ENCODE results near the gene SASH1.

- no peak for TF ChIP-seq ZBTB44 (tag by site-specific recombination; IDR thresholded peaks at IDR 0.05)
- TF ChIP-seq, protein P1, sequence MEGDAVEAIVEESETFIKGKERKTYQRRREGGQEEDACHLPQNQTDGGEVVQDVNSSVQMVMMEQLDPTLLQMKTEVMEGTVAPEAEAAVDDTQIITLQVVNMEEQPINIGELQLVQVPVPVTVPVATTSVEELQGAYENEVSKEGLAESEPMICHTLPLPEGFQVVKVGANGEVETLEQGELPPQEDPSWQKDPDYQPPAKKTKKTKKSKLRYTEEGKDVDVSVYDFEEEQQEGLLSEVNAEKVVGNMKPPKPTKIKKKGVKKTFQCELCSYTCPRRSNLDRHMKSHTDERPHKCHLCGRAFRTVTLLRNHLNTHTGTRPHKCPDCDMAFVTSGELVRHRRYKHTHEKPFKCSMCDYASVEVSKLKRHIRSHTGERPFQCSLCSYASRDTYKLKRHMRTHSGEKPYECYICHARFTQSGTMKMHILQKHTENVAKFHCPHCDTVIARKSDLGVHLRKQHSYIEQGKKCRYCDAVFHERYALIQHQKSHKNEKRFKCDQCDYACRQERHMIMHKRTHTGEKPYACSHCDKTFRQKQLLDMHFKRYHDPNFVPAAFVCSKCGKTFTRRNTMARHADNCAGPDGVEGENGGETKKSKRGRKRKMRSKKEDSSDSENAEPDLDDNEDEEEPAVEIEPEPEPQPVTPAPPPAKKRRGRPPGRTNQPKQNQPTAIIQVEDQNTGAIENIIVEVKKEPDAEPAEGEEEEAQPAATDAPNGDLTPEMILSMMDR (tag by site-specific recombination; IDR thresholded peaks at IDR 0.05) = no peak
- TF ChIP-seq MYNN (tag by site-specific recombination; IDR thresholded peaks at IDR 0.05; ENCODE audit: borderline replicate concordance) = no peak
- no peak for TF ChIP-seq YY1 (tag by site-specific recombination; IDR thresholded peaks at IDR 0.05)
- TF ChIP-seq PRDM1 (tag by site-specific recombination; IDR thresholded peaks at IDR 0.05) = no peak
- TF ChIP-seq ZNF416 (tag by site-specific recombination; IDR thresholded peaks at IDR 0.05) = no peak
- no peak for TF ChIP-seq ZNF555 (tag by site-specific recombination; conservative IDR thresholded peaks at IDR 0.05)
- TF ChIP-seq, protein P2, sequence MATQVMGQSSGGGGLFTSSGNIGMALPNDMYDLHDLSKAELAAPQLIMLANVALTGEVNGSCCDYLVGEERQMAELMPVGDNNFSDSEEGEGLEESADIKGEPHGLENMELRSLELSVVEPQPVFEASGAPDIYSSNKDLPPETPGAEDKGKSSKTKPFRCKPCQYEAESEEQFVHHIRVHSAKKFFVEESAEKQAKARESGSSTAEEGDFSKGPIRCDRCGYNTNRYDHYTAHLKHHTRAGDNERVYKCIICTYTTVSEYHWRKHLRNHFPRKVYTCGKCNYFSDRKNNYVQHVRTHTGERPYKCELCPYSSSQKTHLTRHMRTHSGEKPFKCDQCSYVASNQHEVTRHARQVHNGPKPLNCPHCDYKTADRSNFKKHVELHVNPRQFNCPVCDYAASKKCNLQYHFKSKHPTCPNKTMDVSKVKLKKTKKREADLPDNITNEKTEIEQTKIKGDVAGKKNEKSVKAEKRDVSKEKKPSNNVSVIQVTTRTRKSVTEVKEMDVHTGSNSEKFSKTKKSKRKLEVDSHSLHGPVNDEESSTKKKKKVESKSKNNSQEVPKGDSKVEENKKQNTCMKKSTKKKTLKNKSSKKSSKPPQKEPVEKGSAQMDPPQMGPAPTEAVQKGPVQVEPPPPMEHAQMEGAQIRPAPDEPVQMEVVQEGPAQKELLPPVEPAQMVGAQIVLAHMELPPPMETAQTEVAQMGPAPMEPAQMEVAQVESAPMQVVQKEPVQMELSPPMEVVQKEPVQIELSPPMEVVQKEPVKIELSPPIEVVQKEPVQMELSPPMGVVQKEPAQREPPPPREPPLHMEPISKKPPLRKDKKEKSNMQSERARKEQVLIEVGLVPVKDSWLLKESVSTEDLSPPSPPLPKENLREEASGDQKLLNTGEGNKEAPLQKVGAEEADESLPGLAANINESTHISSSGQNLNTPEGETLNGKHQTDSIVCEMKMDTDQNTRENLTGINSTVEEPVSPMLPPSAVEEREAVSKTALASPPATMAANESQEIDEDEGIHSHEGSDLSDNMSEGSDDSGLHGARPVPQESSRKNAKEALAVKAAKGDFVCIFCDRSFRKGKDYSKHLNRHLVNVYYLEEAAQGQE (tag by site-specific recombination; IDR thresholded peaks at IDR 0.05) = no peak
- no peak for TF ChIP-seq ZBTB11 (tag by site-specific recombination; conservative IDR thresholded peaks at IDR 0.05; ENCODE audit: low read depth)
Observed at GRCh38 chr6:148598724-148599123, 256.1 kb downstream of the SASH1 start.

Data from HEK293 (cell line).